ENCODE measurements around the gene AEBP1.

AEBP1 gene

GRCh38 chr7:44106311-44107065 lies 2.3 kb downstream of the AEBP1 start:
- DNase-seq: no peak

DNA sequence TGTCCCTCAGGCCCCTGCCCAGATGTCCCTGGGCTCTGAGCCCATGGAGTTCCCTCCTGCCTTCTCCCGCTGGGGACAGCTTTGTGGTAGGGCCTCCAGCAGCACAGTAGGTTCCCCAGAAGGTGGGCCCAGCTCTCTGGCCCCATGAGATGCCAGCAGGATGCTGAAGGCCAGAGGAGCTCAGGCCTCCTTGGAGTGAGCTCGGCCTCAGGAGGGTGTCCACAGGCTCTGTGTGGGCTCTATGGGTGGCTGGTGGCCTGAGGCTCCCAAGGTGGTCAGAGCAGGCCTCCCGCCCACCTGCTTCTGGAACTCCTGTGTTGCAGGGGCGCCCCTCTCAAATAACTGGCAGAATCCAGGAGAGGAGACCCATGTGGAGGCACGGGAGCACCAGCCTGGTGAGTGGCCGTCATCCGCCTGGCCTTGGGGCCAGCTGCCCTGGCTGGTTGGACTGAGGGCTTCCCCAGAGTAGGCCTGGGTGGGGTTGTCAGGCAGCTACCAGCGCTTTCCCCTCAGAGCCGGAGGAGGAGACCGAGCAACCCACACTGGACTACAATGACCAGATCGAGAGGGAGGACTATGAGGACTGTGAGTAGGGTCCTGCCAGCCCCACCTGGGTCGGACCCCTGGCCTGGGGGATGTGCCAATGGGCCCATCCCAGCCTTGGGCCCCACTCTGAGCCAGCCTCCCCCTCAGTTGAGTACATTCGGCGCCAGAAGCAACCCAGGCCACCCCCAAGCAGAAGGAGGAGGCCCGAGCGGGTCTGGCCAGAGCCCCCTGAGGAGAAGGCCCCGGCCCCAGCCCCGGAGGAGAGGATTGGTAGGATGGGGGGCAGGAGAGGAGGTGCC lies 3.2 kb downstream of the AEBP1 start:
- DNase-seq: no peak

DNA sequence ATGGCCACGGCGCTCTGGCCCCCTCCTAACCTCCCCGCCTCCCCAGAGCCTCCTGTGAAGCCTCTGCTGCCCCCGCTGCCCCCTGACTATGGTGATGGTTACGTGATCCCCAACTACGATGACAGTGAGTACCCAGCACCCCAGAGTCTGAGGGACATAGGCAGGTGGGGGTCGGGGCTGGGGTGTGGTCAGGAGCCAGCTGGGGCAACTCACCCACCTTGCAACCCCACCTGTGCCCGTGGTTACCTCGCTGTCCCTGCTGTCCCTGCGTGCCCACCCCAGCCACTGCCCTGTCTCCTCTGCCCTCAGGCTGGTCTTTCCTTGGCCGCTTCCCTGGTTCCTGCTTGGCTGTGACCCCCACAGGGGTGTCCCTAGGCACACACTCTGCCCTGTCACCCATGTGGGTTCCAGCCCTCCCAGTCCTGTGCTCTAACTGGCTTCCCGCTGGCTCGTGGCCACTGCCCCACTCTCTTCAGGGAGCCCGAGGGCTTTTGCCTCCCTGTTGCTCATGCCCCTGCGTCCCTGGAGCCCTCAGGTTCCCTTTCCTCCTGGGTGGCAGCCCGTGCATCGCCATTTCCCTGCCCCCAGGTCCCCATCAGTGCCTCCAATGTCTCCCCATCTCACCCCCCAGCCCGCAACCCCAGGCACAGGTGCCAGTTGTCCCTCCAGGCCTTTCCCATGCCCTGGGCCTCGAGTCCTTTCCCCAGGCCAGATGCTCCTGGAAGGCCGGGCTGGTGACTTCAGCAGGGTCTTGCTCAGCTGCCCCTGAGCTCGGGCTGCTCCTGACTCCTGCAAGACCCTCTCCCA lies 4.0 kb downstream of the AEBP1 start:
- no peak for DNase-seq

DNA sequence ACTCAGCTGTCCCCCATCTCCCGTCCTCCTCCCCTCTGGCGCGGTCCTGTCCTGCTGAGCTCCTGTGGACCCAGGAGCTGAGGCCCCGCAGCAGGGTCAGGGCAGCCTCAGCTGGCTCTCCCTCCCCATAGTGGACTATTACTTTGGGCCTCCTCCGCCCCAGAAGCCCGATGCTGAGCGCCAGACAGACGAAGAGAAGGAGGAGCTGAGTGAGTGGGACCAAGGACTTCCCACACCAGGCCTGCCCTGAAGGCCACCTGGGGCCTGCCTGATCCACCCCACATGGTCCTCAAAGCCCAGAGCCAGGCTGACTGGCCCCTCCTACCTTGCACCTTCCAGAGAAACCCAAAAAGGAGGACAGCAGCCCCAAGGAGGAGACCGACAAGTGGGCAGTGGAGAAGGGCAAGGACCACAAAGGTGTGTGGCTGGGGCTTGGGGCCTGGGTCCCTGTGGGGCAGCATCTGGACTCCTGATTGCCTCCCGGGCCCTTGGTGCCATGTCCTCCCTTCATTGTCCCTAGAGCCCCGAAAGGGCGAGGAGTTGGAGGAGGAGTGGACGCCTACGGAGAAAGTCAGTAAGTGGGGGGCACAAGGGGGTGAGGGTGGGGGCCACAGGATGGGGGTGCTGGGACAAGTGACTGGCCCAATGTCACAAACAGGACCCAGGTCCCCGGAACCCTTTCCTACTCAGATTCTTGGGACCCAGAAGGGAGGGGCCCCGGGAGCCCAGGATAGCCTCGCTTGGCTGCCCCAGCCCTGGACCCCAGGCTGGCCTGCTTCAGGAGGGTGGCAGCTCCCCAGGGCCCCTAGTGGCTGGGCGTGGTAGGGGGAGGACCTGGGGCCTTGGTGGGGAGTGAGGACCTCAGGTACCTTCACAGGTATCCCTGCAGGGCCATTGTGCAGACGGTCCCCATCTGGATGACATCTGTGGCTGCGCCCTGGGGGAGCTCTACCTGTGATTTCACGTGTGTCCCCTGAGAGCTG lies 4.9 kb downstream of the AEBP1 start:
- no peak for DNase-seq

- no peak for DNase-seq
Observed at GRCh38 chr7:44109991-44110390, 5.8 kb downstream of the AEBP1 start.

GRCh38 chr7:44110719-44111635 lies 6.8 kb downstream of the AEBP1 start:
- DNase-seq: no peak

DNA sequence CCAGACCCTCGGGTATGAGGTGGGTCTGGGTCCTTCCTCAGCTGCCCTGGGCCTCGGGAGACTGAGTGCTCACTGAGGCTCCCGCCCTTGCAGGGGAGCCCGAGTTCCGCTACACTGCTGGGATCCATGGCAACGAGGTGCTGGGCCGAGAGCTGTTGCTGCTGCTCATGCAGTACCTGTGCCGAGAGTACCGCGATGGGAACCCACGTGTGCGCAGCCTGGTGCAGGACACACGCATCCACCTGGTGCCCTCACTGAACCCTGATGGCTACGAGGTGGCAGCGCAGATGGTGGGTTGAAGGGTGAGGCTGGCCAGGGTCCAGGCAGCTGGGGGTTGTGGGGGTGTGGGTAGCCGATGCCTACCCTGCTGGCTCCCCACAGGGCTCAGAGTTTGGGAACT lies 7.6 kb downstream of the AEBP1 start:
- DNase-seq: no peak

GRCh38 chr7:44112231-44112996 lies 8.3 kb downstream of the AEBP1 start:
- DNase-seq: peak; percentile 9 to 16

DNA sequence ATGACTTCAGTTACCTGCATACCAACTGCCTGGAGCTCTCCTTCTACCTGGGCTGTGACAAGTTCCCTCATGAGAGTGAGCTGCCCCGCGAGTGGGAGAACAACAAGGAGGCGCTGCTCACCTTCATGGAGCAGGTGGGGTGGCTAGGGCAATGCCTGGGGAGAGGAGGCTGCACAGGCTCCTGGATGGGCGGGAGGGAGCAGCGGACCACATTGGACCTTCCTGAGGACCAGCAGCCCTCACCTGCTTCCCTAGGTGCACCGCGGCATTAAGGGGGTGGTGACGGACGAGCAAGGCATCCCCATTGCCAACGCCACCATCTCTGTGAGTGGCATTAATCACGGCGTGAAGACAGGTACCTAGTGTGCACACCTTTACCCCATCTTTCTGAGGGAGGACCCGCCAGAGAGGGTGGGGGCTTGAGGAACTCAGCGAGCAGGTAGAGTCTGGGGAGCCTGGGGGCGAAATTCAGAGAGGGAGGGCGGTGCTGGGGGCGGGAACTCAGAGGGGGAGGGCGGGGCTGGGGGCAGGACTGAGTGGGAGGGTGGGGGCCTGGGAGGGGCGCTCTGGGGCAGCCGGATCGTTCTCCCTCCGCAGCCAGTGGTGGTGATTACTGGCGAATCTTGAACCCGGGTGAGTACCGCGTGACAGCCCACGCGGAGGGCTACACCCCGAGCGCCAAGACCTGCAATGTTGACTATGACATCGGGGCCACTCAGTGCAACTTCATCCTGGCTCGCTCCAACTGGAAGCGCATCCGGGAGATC lies 9.0 kb downstream of the AEBP1 start:
- no peak for DNase-seq

- DNase-seq: no peak
Observed at GRCh38 chr7:44113764-44114354, 9.7 kb downstream of the AEBP1 start.

DNA sequence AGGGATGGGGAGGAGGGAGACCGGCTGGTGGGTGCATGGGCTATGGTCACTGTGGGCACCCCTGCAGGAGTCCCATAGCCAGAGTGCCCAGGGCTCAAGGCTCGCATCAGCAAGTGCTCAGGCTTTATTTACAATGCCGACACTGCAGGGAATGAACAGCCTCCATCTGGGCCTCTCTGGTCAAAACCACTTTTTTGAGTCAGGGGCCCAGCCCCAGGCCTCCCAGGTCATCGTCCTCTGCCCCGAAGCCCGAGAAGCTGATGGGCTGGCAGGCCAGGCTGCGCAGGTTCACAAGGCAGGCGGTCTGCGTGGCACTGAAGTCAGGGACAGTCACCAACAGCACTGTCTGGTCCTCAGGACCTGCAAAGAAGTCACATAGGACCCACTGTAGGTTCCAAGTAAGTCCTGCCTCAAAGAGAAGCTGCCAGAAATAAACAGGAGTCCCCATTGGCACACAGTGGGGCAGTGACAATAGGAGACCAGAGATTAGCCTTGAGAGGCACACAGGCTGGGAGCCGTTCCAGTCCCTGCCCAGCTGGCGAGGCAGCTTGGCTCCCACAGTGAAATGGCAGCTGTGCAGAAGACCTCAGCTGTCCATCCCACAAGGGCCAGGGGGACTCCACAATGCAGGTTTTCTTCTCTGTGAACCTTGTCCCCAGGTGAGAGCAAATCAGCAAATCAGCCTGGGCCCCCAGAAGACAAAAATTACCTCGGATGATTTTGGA lies 10.6 kb downstream of the AEBP1 start:
- no peak for DNase-seq

GRCh38 chr7:44116087-44116788 lies 12.1 kb downstream of the AEBP1 start:
- DNase-seq: no peak

DNA sequence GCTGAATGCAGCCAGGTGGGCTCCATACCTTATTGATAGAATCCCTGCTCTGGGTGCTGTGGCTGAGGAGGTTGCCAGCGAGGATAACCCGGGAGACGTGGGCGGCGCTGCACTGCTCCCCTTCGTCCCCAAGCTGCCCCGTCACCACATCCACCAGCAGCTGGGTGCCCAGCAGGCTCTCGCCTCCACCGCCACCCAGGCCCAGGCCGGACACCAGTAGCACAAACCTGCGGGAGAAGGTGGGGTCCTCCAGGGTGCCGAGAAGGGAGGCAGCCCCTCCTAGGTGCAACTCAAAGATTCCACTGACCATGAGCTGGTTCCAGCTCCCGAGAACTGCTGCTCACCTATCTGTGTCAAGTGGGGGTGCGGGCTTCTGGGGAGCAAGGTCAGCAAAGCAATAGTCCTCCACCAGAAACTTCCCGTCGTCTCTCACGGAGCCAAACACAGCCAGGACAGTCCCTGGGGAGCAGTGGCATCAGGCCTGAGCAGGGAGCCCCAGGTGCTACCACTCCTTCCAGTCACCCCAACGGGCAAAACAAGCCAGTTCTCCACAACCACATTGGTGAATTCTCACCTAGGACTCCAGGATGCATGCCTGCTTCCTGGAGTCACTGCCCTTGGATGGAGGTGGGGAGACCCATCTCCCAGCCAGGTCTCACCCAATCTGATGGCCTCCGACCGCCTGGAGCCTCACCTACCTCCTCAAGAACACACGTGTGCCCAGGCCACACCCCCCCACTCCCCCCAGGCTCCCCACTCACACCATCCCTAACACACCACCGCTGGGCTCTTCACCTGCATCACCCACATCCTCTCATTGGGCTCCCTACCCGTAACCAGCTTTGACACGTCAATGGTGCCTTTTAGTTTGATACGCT lies 12.9 kb downstream of the AEBP1 start:
- DNase-seq: no peak

- no peak for DNase-seq
Observed at GRCh38 chr7:44117801-44118429, 13.8 kb downstream of the AEBP1 start.

GRCh38 chr7:44119829-44120380 lies 15.8 kb downstream of the AEBP1 start:
- DNase-seq: no peak

DNA sequence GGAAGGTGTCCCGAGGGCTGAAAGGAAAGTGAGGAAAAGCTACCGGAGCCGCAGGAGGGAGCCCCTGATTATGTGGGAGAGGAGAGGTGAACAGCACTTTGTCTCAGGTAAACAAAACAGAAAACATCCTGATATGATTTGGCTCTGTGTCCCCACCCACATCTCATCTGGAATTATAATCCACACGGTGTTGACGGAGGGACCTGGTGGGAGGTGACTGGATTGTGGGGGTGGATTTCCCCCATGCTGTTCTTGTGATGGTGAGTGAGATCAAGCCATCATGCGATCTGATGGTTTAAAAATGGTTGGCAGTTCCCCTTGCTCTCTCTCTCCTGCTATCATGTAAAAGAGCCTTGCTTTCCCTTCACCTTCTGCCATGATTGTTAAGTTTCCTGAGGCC lies 16.2 kb downstream of the AEBP1 start:
- no peak for DNase-seq

All from NCI-H1930 (cell line).